DMS 273 (cell line): ENCODE data around the gene PGLYRP2.

ENCODE experiments used
- DNase-seq: peaks from one replicate; lab custom pipeline; 2025; ENCODE audit not compliant: unreplicated experiment; lab: John Stamatoyannopoulos, UW

Gene PGLYRP2

DNA sequence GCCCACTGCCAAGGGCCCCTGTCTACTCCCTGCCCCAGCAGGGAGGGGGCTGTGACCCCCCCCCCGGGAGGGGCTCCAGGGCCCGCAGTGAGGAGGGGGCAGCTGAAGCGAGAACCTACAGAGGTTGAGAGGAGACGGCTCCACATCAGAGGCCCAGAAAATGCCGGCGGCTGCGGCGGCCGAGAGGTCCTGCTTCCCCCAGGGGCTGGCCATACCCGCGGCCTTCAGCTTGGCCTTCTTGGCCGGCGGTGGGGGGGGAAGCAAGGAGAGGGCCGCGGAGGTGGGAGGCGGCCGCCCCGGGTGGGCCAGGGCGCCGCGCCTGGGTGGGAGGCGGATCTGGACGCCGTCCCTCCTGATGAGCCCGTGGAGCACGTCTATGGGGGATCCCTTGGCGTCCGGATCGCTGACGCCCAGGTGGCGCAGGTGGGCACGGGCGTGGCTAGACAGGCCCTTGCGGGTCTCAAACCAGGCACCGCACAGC is 51.3 kb downstream of the PGLYRP2 start:
- DNase-seq: no peak

- DNase-seq: no peak
Observed at GRCh38 chr19:15427350-15427700, 52.0 kb downstream of the PGLYRP2 start.

DNA sequence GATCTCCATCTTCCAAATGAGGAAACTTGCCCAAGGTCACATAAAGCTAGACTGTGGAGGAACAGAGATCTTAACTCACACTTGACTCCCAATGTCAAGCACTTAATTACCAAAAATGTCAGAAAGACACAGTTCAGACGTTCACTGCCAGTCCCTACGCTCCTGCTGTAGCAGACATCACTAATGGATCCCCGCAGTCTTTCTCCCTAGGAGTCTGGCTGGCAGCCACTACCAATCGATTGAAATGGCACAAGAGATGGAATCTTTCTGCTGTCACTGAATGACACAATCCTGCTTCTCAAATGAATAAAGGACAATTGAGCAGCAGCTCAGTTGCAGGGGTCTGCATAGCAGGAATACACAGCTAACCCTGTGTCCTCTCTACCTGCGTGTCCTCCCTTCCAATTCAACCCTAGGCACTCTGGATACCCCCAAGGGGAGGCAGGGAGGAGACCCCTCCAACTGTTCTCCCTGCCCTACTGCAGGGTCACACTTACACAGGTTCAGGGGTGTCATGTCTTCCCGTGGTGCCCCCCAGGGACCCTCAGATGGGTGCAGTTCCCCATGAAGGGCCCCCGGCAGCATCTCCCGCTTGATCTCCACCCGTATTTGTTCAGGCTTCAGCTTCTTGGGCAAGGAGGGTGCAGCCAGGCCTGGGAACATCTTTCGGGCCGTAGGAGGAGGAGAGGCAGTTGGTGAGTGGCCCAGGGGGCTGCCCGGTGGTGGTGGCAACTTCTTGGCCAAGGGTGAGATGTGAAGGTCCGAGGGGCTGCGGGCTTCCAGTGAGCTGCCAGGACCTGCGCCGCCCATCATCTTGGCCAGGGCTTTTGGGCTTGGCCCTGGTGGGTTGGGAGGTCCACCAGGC is 52.6 kb downstream of the PGLYRP2 start:
- peak; percentile 39 for DNase-seq

GRCh38 chr19:15425321-15425950 is 53.9 kb downstream of the PGLYRP2 start:
- DNase-seq: no peak

- DNase-seq: no peak
Observed at GRCh38 chr19:15424692-15425272, 54.5 kb downstream of the PGLYRP2 start.

DNA sequence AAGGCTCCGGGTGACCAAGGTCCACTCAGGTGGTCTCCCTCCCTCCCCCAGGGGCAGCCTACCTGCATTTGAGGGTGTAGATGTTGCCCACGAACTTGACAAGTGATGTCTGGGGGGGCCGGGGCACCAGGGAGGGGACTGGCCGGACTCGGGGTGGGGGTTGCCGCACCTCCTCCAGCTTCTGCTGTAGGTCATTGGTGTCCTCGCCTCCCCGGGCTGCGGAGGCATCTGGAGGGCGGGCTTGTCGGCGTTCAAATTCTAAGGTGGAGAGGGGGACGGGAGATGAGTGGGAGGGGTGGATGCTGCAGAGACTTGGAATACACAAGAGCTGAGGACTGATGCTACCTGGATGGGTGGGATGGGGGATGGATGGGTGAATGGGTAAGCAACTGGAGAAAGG is 55.2 kb downstream of the PGLYRP2 start:
- no peak for DNase-seq

DNA sequence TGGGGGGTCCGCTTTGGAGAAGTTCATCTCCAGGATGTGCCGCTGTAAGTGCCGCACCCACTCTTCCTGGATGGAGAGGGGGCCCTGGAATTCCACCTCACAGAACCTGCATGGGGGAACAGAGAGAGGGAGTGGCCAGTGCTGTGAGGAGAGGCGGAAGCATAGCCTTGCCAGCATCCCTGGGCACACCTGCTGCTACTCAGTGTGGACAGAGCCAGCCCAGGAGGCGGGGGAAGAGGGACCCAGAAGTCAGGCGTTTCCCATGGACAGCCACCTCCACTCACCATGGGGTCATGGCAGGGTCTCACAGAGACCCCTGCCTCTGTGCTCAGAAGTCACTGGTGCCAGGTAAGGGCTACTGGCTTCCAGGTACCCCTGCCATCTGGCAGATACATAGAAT is 56.2 kb downstream of the PGLYRP2 start:
- DNase-seq: no peak

GRCh38 chr19:15422296-15423075 is 56.8 kb downstream of the PGLYRP2 start:
- DNase-seq: no peak

- peak; percentile 94 for DNase-seq
Observed at GRCh38 chr19:15421721-15422260, 57.5 kb downstream of the PGLYRP2 start.

- DNase-seq: no peak
Observed at GRCh38 chr19:15421136-15421695, 58.1 kb downstream of the PGLYRP2 start.

DNA sequence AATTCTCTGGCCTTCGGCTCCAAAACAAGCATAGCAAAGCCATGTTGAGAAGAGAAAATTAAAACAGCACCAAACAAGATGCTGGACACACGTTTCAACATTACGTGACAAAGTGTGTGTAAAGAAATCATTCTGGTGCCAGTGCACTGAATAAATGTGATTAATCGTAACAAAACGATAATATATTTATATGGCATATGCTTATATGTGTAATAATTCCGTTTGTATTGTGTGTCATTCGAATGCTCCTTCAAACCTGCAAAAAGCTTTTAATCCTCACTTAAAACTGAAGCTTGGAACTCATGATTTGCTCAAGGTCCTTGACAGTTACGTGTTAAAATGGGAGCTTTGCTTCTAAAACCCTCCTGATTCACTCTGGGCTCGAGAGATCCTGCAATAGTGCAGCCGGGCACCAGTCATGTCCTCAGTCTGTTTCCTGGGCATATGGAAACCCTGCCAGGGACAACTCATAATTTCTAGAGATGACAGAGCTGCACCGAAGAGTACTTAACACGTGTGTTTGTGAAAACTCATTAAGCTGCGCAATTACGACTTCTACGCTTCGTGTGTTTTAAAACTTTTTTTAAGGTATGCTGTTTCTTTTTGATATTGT is 59.8 kb downstream of the PGLYRP2 start:
- peak; percentile 57 for DNase-seq
